Gastroesophageal sphincter (tissue), 3 donors: ENCODE measurements around the gene ABLIM2.

Experiments used
- EP300 ChIP-seq: sonication (generic); formaldehyde crosslinking; IDR thresholded peaks from one replicate; pipeline ENCODE4 v1.6.1; 2017; ENCODE audit warnings: antibody characterized with exemption, mild to moderate bottlenecking
- POLR2A ChIP-seq, 2 donors: fragments of 450-650 bp; IDR thresholded peaks; one replicate each; pipeline ENCODE4 v1.6.1; 2017; ENCODE audit warnings: antibody characterized with exemption in 2 of 2, mild to moderate bottlenecking in 2 of 2, moderate library complexity in 1 of 2
- POLR2AphosphoS5 ChIP-seq: sonication (generic); formaldehyde crosslinking; IDR thresholded peaks from one replicate; pipeline ENCODE4 v1.6.1; 2017; ENCODE audit warnings: antibody characterized with exemption
- TF ChIP-seq, protein P1 (sequence below), 4 experiments: fragments of 200-600 bp in 2 of 4; fragments of 450-650 bp in 2 of 4; sonication (generic) in 1 of 4; IDR thresholded peaks; one replicate each; pipeline ENCODE4 v1.5.1; 2017 to 2019; ENCODE audit warnings: antibody characterized with exemption in 4 of 4, mild to moderate bottlenecking in 2 of 4, moderate library complexity in 2 of 4

DNA sequence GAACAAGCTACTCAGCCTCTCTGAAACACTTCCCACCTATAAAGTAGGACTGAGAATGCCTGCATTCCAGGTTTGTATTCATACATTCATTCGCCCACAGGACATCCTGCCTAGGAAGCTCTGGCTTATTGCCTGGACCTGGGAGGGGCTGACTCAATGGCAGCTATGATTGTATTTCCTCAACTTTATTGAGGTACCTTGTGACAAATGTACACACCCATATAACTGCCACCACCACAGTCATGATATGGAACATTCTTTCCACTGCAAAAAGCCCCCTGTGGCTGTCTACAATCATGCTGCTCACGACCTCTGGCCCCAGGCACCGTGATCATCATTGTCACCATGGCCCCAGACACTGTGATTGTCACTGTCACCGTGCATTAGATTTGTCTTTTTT lies 68.3 kb downstream of the ABLIM2 start:
- TF ChIP-seq POLR2A (IDR thresholded peaks at IDR 0.05) (no peak), POLR2AphosphoS5 (peak; percentile 27), EP300 (no peak)
- TF ChIP-seq, protein P1, sequence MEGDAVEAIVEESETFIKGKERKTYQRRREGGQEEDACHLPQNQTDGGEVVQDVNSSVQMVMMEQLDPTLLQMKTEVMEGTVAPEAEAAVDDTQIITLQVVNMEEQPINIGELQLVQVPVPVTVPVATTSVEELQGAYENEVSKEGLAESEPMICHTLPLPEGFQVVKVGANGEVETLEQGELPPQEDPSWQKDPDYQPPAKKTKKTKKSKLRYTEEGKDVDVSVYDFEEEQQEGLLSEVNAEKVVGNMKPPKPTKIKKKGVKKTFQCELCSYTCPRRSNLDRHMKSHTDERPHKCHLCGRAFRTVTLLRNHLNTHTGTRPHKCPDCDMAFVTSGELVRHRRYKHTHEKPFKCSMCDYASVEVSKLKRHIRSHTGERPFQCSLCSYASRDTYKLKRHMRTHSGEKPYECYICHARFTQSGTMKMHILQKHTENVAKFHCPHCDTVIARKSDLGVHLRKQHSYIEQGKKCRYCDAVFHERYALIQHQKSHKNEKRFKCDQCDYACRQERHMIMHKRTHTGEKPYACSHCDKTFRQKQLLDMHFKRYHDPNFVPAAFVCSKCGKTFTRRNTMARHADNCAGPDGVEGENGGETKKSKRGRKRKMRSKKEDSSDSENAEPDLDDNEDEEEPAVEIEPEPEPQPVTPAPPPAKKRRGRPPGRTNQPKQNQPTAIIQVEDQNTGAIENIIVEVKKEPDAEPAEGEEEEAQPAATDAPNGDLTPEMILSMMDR (IDR thresholded peaks at IDR 0.05): no peak
